HepG2 (cell line): ENCODE measurements around the gene SYCP2. TPM values are rescaled to one million over a fixed set of nuclear protein-coding genes. Genes with fewer than 3 reads are reported as not detected.

Experiments used
- AGO2 ChIP-seq: fragments of 200-400 bp; formaldehyde crosslinking; optimal IDR thresholded peaks from 2 replicates; pipeline ENCODE3; 2017; ENCODE audit warnings: mild to moderate bottlenecking, low read depth, low read length, moderate library complexity
- ARHGAP35 ChIP-seq: sonication (generic); formaldehyde crosslinking; IDR thresholded peaks from 2 replicates; pipeline ENCODE4 v1.9.0; 2022; ENCODE audit warnings: mild to moderate bottlenecking, inconsistent platforms, moderate library complexity, missing genetic modification reagents, borderline replicate concordance
- ELF4 ChIP-seq: sonication (generic); formaldehyde crosslinking; IDR thresholded peaks from 2 replicates; pipeline ENCODE4 v1.5.0; 2020; ENCODE audit warnings: missing genetic modification reagents, mild to moderate bottlenecking, moderate library complexity, borderline replicate concordance
- HOXA9 ChIP-seq: sonication (generic); formaldehyde crosslinking; IDR thresholded peaks from 2 replicates; pipeline ENCODE4 v1.8.1; 2022; ENCODE audit warnings: missing genetic modification reagents, mild to moderate bottlenecking, moderate library complexity, borderline replicate concordance
- JUN ChIP-seq: sonication (generic); formaldehyde crosslinking; IDR thresholded peaks from 2 replicates; pipeline ENCODE4 v1.4.0; 2020; ENCODE audit warnings: mild to moderate bottlenecking, missing genetic modification reagents
- KAT7 ChIP-seq: IDR thresholded peaks from 2 replicates; pipeline ENCODE4 v1.6.1; 2018; ENCODE audit warnings: borderline replicate concordance, missing compliant biosample characterization
- PREB ChIP-seq: sonication (generic); formaldehyde crosslinking; IDR thresholded peaks from 2 replicates; pipeline ENCODE4 v1.4.0; 2020; ENCODE audit warnings: missing genetic modification reagents
- SMAD1 ChIP-seq: sonication (generic); formaldehyde crosslinking; IDR thresholded peaks from 2 replicates; pipeline ENCODE4 v1.4.0; 2020; ENCODE audit warnings: missing genetic modification reagents, low read depth, mild to moderate bottlenecking, borderline replicate concordance
- ZFY ChIP-seq: sonication (generic); formaldehyde crosslinking; IDR thresholded peaks from 2 replicates; pipeline ENCODE4 v1.4.0; 2020; ENCODE audit warnings: missing genetic modification reagents
- ZKSCAN5 ChIP-seq: sonication (generic); formaldehyde crosslinking; IDR thresholded peaks from 2 replicates; pipeline ENCODE4 v1.5.1; 2020; ENCODE audit warnings: mild to moderate bottlenecking, missing genetic modification reagents
- ZNF20 ChIP-seq: sonication (generic); formaldehyde crosslinking; IDR thresholded peaks from 2 replicates; pipeline ENCODE4 v1.4.0; 2020; ENCODE audit warnings: mild to moderate bottlenecking, moderate library complexity, missing genetic modification reagents
- ZNF280B ChIP-seq: sonication (generic); formaldehyde crosslinking; IDR thresholded peaks from 2 replicates; pipeline ENCODE4 v1.5.0; 2020; ENCODE audit warnings: missing genetic modification reagents, mild to moderate bottlenecking, borderline replicate concordance
- polyA plus RNA-seq, 8 experiments: library from polyadenylated mRNA; depleted of rRNA in 3 of 8; stranded (reverse) in 7 of 8; unstranded in 1 of 8; fragments of >200 nt; fragmentation: Illumina TruSeq in 4 of 8; extraction: Trizol in 4 of 8; gene quantifications; 2 replicates each; pipeline versions ENCODE4 v1.2.1 to v1.2.3, GENCODE V29; 2011 to 2016; ENCODE audit warnings: low read depth in 4 of 8, missing spikeins in 1 of 8, mixed read lengths in 1 of 8; ENCODE audit not compliant: insufficient read depth in 1 of 8
- total RNA-seq, 5 experiments: library from RNA; depleted of rRNA; stranded (reverse); fragments of >200 nt; fragmentation: Illumina TruSeq; extraction: Trizol; gene quantifications; 2 replicates each; pipeline ENCODE4 v1.2.3, GENCODE V29; 2016; ENCODE audit warnings: low read depth in 1 of 5
- TF ChIP-seq, protein P1 (sequence below): sonication (generic); formaldehyde crosslinking; IDR thresholded peaks from 2 replicates; pipeline ENCODE4 v1.9.0; 2021; ENCODE audit warnings: missing genetic modification reagents, borderline replicate concordance
- TF ChIP-seq, protein P2 (sequence below): sonication (generic); formaldehyde crosslinking; IDR thresholded peaks from 2 replicates; pipeline ENCODE4 v1.4.0; 2020; ENCODE audit warnings: missing genetic modification reagents, borderline replicate concordance

The SYCP2 gene
- total and polyA plus RNA-seq, 2 of the 13 experiments (the other 11 are each of a cell fraction or from before 2014, with no cell fraction given): 0.07 to 0.24 TPM

- TF ChIP-seq SMAD1 (CRISPR knock-in tag) (no peak; the same call in 1 of the 2 replicates), ZKSCAN5 (CRISPR knock-in tag) (no peak), JUN (CRISPR knock-in tag) (peak; percentile 68; the same call in 1 of the 2 replicates), ARHGAP35 (CRISPR knock-in tag) (peak; percentile 82; the same call in 1 of the 2 replicates), ELF4 (CRISPR knock-in tag) (no peak; the same call in 1 of the 2 replicates), KAT7 (peak; percentile 49), ZNF280B (CRISPR knock-in tag) (peak; percentile 93), ZFY (CRISPR knock-in tag) (peak; percentile 81), PREB (no peak), AGO2 (peak; percentile 94), HOXA9 (no peak; the same call in 1 of the 2 replicates), ZNF20 (CRISPR knock-in tag) (no peak)
- TF ChIP-seq, protein P1, sequence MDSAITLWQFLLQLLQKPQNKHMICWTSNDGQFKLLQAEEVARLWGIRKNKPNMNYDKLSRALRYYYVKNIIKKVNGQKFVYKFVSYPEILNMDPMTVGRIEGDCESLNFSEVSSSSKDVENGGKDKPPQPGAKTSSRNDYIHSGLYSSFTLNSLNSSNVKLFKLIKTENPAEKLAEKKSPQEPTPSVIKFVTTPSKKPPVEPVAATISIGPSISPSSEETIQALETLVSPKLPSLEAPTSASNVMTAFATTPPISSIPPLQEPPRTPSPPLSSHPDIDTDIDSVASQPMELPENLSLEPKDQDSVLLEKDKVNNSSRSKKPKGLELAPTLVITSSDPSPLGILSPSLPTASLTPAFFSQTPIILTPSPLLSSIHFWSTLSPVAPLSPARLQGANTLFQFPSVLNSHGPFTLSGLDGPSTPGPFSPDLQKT (CRISPR knock-in tag): no peak
- TF ChIP-seq, protein P2, sequence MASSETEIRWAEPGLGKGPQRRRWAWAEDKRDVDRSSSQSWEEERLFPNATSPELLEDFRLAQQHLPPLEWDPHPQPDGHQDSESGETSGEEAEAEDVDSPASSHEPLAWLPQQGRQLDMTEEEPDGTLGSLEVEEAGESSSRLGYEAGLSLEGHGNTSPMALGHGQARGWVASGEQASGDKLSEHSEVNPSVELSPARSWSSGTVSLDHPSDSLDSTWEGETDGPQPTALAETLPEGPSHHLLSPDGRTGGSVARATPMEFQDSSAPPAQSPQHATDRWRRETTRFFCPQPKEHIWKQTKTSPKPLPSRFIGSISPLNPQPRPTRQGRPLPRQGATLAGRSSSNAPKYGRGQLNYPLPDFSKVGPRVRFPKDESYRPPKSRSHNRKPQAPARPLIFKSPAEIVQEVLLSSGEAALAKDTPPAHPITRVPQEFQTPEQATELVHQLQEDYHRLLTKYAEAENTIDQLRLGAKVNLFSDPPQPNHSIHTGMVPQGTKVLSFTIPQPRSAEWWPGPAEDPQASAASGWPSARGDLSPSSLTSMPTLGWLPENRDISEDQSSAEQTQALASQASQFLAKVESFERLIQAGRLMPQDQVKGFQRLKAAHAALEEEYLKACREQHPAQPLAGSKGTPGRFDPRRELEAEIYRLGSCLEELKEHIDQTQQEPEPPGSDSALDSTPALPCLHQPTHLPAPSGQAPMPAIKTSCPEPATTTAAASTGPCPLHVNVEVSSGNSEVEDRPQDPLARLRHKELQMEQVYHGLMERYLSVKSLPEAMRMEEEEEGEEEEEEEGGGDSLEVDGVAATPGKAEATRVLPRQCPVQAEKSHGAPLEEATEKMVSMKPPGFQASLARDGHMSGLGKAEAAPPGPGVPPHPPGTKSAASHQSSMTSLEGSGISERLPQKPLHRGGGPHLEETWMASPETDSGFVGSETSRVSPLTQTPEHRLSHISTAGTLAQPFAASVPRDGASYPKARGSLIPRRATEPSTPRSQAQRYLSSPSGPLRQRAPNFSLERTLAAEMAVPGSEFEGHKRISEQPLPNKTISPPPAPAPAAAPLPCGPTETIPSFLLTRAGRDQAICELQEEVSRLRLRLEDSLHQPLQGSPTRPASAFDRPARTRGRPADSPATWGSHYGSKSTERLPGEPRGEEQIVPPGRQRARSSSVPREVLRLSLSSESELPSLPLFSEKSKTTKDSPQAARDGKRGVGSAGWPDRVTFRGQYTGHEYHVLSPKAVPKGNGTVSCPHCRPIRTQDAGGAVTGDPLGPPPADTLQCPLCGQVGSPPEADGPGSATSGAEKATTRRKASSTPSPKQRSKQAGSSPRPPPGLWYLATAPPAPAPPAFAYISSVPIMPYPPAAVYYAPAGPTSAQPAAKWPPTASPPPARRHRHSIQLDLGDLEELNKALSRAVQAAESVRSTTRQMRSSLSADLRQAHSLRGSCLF: no peak
These were observed 6.9 kb upstream of the SYCP2 start, which contains the start of the genes FAM217B and PPP1R3D (continued) for GRCh38 chr20:59940129-59940955.
